NCI-H748 (cell line): Measurements from ENCODE around the gene DISP3.
"Not testable (repeated sequence)": the region's sequence is repeated elsewhere in the genome, so short reads cannot be mapped to it uniquely, and the experiment has no call there.

ENCODE experiments used
- DNase-seq: peaks from one replicate; lab custom pipeline; 2025; ENCODE audit not compliant: unreplicated experiment; lab: John Stamatoyannopoulos, UW

DISP3 gene

GRCh38 chr1:11569551-11569950 lies 90.6 kb downstream of the DISP3 start:
- DNase-seq: no peak

- DNase-seq: no peak
Measured at GRCh38 chr1:11569954-11570353, 91.0 kb downstream of the DISP3 start.

- DNase-seq: no peak
Measured at GRCh38 chr1:11570821-11571380, 91.9 kb downstream of the DISP3 start.

GRCh38 chr1:11571906-11572616 lies 93.1 kb downstream of the DISP3 start:
- DNase-seq: no peak

DNA sequence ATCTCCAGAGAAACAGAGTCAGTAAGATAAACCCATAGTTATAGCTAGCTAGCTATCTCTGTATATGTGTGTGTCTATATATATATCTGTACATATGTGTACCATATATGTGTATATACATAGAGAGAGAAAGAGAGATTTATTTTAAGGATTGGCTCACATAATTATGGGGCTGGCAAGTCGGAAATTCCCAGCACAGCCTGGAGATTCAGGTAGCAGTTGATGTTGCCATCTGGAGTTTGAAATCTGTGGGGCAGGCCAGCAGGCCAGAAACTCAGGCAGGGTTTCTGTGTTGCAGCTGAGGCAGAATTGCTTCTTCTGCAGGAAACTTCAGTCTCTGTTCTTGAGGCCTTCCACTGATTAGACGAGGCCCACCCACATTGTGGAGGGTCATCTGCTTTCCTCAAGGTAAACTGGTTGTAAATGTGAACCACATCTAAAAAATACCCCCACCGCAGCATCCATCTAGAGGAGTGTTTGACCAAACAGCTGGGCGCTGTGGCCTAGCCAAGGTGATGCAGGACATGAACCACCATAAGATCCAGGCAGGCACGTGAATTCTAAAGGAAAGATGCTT lies 94.2 kb downstream of the DISP3 start:
- no peak for DNase-seq

DNA sequence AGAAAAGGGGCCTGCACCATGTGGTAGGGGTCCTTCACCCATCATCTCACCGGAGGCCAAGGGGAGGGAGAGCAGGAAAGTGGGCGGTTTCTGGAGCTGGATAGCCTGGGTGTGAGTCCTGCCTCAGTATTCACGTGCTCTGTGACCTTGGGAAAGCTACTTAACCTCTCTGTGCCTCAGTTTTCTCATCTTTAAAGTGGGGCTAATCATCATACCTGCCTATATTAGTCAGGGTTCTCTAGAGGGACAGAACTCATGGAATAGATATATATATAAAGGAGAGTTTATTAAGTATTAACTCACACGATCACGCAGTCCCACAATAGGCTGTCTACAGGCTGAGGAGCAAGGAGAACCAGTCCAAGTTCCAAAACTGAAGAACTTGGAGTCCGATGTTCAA lies 96.6 kb downstream of the DISP3 start:
- no peak for DNase-seq

DNA sequence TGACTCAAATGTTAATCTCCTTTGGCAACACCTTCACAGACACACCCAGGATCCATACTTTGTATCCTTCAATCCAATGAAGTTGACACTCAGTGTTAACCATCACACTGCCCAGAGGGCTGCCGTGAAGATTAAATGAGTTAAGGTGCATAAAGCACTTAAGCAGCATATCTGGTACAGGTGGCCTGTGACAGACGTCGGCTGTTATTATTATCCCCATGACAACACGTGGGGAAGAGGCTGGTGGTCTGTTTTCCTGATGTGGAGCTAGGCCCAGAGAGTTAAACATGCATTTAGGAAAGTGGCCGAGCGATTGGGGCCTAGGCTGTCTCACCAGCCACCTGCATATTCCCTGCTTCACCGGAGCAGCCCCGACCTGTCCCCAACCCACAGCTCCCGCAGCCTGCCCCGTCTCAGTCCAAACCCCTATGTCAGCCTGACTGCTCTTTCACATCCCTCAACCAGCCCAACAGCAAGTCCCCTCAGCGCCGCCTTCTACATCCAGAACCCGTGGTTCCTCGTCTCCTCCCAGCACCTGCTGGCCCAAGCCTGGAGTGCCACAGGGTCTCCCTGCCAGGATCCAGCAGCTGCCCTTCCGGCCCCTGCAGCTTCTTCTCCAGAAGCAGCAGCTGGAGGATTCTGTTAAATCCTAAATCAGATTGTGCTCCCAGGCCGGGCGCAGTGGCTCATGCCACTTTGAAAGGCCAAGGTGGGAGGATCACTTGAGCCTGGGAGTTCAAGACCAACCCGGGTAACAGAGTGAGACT lies 97.3 kb downstream of the DISP3 start:
- no peak for DNase-seq

GRCh38 chr1:11578004-11578403 lies 99.0 kb downstream of the DISP3 start:
- DNase-seq: peak; percentile 4

DNA sequence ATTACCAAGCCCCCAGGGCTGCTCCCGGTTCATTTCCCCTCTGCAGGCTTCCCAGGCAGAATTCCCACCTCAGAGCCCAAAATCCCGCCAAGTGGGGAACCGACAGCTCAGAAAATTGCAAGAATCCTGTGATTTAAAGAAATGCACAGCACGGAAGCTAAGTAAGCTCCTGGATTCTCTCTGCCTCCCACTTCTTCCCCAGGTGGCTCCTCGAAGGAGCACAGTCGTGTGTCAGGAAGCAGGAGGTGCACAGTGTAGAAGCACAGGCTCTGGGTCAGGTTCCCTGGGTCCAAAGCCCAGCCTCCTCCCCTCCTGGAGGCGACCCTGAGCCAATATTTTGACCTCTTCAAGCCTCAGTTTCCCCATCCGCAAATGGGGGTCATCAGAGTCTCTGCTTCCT lies 100.6 kb downstream of the DISP3 start:
- DNase-seq: no peak

DNA sequence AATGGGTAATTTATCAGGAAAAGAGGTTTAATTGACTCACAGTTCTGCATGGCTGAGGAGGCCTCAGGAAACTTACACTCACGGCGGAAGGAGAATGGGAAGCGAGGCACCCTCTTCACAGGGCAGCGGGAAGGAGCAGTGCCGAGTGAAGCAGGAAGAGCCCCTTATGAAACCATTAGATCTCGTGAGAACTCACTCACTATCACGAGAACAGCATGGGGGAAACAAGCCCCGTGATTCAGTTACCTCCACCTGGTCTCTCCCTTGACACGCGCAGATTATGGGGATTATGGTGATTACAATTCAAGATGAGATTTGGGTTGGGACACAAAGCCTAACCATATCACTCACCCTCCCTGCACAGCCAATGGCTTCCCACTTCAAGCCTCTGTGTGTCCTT lies 101.1 kb downstream of the DISP3 start:
- not testable (repeated sequence) for DNase-seq

DNA sequence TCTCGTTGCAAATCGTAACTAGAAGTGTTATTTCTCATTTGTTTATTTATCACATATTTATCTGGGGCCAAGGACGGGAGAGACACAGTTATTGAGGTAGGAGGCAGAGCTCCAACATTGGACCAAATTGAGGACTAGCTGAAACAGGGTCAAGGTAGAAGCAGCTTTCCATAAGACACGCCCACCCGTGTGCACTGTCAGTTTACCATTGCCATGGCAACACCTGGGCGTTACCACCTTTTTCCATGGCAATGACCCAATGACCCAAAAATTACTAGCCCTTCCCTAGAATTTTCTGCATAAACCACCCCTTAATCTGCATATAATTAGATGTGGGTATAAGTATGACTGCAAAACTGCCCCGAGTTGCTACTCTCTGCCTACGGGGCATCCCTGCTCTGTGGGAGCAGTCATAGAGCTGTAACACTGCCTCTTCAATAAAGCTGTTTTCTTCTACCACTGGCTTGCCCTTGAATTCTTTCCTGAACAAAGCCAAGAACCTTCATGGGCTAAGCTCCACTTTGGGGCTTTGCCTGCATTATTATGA lies 102.6 kb downstream of the DISP3 start:
- peak; percentile 22 for DNase-seq

DNA sequence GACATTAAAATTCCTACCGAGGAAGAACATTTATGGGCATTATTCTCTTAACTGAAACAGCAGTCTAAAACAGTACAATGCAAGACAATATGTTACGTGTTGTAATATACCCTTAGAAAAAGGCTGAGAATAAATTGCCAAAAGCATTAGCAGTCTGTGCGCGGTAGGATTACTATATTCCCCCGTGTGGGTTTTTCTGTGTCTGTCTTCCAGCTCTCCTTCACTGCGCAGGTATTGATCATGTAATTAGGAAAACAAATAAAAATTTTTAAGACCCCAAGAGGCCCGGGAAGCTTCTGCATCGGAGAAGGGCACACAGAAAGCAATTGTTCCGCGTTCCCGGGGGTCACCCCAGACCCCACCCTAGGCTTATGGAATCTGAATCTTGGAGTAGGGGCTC lies 106.4 kb downstream of the DISP3 start:
- no peak for DNase-seq
